NCI-H2029 treated with DMSO at 0.1 percent for 48 hours (cell line): ENCODE data around the gene PLA2G3.
A peak's percentile ranks its signal among the peaks of the same experiment; 100 is the strongest.
"Not testable (repeated sequence)": the region's sequence is repeated elsewhere in the genome, so short reads cannot be mapped to it uniquely, and the experiment has no call there.

Experiments used
- DNase-seq: peaks from one replicate; lab custom pipeline; 2025; lab: John Stamatoyannopoulos, UW

PLA2G3 gene, protein sequence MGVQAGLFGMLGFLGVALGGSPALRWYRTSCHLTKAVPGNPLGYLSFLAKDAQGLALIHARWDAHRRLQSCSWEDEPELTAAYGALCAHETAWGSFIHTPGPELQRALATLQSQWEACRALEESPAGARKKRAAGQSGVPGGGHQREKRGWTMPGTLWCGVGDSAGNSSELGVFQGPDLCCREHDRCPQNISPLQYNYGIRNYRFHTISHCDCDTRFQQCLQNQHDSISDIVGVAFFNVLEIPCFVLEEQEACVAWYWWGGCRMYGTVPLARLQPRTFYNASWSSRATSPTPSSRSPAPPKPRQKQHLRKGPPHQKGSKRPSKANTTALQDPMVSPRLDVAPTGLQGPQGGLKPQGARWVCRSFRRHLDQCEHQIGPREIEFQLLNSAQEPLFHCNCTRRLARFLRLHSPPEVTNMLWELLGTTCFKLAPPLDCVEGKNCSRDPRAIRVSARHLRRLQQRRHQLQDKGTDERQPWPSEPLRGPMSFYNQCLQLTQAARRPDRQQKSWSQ

DNA sequence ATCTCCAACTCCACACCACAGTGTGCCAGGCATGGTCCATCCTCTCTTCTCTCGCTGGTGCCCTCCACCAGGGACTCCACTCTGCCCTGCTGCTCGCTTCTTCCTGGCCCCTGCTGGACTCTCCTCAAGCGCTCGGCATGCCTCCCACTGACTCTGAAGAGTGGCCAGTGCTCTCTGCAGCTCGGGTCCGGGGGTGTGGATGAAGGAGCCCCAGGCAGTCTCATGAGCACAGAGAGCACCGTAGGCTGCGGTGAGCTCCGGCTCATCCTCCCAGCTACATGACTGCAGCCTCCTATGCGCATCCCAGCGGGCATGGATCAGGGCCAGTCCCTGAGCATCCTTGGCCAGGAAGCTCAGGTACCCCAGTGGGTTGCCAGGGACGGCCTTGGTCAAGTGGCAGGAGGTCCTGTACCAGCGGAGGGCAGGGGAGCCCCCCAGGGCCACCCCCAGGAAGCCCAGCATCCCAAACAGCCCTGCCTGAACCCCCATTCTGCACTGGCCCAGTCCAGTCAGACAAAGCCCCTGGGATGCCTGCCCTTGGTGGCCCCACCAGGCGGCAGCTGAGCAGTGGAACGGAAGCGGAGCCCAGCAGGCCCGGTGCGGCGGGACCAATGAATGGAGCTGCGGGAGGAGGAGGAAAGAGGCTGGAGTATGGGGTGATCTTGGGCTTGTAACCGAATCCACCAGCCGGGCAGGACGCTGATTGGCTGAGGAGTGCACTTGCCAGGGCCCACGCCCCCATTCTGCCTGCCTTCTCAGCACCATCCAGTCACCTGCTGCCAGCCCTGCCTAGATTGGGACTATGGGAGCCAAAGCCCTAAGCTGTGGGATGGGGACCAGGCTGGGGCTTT lies at the start of gene PLA2G3:
Gene PLA2G3, minus strand, starts transcription at position 643 of the 851 bp plus-strand sequence. Its CDS starts 154 bp downstream, at position 489.
- peak; percentile 51 for DNase-seq

DNA sequence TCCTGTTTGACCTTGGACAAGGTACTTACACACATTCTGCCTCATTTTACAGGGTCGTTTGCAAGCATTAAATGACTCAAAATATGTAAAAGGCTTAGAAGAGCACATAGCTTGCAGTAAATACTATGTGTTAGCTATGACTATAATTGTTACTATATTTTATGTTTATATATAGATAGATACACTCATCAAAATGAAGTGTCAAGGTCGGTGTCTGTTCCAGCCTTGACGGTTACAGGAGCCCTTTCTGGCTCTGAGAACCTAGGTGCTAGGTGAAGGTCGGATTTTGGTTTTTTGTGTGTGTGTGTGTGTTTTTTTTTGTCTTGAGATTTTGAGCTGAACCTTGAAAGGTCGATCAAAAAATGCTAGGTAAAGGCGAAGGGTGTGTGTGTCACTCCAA lies 47.3 kb upstream of the PLA2G3 start:
- DNase-seq: no peak

DNA sequence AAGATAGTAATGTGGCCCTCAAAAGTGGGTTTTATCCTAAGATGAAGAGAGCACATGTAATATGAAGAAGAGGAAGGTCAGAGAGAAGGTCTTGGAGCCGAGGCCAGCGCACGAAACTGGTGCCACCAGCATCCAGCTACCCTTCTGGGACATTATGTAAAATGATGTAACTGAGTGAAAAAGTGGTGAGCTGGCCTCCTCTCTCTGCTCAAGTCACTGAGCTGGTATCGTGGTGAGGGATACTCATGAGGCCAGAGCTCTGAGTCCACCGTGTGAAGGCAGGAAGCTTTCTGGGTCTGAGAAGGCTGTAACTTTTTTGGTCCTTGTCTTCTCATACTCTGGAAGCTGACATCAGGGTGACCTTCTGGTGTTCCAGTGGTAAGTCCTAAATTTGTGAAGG lies 44.7 kb upstream of the PLA2G3 start:
- no peak for DNase-seq

DNA sequence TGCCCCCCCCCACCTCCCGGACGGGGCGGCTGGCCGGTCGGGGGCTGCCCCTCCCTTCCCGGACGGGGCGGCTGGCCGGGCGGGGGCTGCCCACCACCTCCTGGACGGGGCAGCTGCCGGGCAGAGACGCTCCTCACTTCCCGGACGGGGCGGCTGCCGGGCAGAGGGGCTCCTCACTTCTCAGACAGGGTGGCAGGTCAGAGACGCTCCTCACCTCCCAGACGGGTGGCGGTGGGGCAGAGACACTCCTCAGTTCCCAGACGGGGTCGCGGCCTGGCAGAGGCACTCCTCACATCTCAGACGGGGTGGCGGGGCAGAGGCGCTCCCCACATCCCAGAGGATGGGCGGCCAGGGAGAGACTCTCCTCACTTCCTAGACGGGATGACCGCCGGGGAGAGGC lies 43.7 kb upstream of the PLA2G3 start:
- no peak for DNase-seq

DNA sequence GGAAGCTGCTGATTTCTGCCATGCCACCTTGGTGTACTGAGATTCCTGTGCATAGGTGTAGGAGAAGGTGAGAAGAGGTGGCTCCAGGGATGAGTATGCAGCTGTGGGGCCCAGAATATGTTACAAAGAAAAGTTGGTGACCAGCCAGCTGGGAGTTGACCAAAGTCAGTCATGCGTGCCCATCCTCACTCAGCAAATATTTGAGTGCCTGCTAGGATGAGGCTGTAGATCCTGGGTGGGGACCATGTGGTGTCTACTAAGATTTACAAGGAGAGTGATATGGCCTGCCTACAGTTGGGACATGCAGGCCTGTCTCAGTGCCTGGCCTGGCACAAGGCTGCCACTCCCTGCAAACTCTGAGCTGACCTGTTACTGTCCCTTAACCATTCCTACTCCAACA lies 39.0 kb upstream of the PLA2G3 start:
- peak; percentile 83 for DNase-seq

DNA sequence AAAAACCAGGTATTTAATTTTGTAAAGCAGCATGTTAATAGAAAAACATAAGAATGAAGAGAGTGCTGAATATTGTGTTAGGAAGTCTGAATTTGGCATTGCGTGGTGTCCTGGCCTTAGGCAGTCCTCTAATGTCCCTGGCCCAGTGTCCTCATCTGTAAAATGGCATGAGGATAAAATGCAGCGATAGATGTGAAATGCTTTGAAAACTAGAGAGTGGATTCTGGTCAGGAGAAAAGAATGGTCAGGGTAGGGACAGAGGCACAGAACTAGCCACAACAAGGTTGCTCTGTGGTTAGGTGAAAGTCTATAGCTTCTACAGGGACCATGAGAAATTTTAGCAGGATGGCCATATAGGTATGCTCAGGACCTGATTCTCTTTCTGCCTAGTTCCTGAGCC lies 38.6 kb upstream of the PLA2G3 start:
- DNase-seq: no peak

DNA sequence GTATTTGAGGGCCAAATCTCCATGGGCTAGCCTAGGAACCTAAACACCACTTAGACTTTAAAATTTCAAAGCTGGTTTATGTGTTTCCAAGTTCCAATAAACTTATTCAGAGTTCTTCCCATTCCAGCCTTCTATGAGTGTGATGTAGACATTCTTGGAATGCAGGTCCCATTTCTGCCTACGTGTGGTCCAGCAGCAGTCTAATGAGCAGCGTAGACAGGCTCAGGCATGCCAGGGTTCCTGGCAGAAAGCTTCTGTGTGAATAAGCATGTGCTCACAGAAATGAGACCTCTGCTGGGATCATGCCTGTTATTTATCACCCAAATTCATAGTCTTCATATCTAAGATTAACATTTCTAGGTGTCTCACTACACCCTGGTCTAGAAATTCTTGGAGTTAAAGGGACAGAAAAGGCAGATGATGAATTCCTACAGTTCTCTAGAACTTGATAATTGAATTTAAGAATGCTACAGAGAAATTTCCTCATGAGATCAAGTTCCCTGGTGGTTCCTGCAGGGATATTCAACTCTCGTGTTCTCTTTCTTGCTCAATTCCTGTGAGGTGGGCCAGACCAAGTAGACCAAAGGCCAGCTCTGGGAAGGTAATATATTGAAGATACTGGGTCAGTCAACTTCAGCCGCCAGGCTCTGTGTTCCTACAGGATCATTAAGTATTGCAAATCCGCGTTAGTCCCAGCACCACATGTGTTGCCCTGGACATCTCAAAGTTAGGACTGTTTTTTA lies 37.3 kb upstream of the PLA2G3 start:
- no peak for DNase-seq

DNA sequence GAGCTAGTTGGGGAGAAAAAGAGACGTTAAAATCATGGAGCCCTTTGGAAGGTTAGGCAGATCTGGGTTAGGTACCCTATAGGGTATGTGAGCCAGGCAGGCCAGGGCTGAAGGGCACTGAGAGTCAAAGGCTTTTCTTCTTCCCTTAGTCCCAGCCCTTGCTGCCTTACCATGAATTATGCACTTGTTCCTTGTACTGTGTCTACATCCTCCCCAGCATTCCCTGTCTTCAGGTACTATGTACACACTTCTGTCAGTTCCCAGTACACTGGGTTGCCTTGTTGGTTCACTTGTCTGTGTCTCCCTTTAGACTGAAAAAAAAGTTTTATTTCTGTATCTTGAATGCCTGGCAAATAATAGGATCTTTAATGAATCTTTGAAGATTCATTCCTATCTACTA lies 36.6 kb upstream of the PLA2G3 start:
- DNase-seq: no peak

DNA sequence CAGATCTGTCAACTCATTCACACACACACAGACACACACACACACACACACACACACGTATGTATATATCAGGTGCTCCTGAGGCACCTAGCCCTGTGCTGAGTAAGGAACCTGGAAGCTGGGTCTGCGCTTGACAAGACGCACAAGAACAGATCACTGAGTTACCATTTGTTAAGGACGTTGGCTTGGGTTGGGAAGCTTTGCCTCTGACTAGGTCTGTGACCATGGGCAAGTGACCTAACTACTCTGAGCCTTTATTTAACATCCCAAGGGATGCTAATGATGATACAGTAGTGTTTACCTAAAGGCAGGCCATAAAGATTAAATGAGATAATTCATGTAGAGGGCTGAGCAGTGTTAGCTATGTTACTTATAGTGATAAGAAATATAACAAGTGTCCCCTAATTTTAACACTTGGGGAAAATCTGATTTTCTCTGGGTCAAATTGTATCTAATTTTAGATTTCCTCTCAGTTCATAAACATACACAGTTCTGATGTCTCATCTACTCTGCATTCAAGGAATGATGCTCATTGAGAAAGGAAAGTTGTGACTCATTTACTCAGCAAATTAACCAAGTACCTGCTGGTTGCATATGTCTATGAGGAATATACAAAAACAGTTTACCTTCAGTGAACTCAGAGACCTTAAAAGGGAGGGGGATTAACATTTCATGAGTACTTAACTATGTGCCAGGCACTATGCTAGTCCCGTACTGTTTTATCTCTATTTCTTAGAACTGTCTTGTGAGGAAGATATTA lies 33.3 kb upstream of the PLA2G3 start:
- DNase-seq: no peak

DNA sequence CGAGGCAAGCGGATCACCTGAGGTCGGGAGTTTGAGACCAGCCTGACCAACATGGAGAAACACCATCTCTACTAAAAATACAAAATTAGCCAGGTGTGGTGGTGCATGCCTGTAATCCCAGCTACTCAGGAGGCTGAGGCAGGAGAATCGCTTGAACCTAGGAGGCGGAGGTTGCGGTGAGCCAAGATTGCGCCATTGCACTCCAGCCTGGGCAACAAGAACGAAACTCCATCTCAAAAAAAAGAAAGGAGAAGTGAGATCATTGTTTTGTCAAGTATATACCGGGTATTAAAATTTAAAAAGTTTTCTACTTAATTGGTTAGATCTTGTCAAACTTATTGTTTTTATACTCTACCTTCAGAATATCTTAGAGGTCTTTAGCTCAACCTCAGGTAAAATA lies 31.4 kb upstream of the PLA2G3 start:
- DNase-seq: not testable (repeated sequence)

DNA sequence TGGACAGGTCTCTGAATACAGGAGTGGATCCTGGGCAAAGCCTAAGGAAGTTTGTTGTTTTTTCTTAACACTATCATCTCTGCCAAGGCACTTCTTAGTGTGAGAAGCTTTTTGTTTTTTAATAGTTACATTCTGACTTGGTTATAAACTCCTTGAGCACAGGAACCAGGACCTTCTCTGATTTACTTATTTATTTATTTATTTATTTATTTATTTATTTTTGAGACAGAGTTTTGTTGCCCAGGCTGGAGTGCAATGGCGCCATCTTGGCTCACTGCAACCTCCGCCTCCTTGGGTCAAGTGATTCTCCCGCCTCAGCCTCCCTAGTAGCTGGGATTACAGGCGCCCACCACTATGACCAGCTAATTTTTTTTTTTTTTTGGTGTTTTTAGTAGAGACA lies 30.7 kb upstream of the PLA2G3 start:
- no peak for DNase-seq

DNA sequence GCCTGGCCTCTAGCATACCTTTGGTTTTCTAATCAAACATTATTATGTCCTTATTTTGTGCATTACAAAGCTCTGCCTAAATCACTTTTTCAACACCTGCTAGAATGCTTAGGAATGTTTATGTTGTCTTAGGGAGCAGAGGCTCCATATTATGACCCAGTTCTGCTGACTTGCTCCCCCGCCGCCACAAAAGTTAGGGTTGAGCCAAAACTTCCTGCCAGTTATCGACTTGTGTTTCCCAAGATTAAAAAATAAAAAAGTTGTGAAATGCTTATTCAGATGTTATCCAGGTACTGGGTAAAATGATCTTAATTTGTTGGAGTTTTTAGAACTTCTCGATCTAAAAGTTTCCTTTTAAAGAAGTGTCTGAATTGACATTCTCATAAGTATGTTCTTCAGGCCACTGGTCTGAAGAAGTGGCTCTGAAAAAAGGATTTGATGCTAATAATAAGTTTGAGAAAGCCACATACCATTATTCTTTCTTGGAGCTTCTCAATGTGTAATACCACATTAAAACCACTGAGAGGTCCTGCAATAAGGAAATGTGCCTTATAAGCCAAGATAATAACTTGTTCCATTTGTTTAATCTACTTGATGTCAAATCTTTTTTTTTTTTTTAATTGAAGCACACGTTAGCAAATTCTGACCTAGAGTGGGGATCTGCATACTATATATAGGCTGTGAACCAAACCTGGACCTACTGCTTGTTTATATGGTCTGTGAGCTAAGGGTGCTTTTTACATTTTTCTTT lies 21.9 kb upstream of the PLA2G3 start:
- no peak for DNase-seq

DNA sequence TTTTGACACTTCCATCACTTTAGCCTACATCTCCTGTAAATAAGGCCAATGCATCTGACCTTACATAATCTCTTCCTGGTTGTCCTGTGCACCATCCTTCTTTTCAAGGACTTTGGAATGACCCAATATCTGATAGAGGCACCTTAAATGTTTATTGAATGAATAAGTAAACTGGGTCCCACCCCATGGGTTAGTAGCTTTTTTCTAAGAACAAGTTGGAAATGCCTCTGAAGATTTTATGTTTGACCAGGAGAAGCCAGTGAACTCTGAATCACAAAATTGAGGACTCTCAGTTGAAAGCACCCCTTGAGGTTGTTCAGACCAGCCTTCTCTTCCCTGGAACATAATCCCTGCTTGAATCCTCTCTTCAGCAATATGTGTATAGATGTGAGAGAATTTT lies 21.1 kb upstream of the PLA2G3 start:
- no peak for DNase-seq

DNA sequence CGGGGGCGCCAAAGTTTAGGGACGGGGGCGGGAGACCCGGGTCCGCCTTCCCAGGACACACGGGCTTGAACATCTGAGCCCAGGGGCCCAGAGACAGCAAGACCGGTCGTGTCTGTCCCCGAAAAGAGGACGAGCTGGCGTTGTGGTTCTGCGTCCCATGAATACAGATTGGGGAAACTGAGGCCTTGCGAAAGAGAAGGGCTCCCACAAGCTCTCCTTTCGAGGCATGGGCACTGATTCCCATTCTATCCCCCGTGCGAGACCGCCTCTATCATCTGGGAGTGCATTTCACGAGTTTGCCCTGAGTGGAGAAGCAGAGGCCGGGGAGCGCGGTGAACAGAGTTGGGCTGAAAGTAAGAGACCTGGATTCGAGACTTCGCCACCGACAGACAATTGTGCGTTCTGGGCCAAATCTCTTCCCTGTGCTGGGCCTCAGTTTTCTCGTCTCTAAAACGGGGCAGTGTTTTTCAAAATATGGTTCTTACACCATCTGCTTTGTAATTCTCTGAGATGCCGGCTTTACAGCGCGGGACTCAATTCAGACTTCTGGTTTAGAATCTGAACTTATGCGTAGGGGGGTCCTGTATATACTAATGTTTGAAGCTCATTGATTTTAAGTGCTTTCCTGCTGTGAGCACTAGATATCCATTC lies 20.1 kb upstream of the PLA2G3 start:
- DNase-seq: no peak

DNA sequence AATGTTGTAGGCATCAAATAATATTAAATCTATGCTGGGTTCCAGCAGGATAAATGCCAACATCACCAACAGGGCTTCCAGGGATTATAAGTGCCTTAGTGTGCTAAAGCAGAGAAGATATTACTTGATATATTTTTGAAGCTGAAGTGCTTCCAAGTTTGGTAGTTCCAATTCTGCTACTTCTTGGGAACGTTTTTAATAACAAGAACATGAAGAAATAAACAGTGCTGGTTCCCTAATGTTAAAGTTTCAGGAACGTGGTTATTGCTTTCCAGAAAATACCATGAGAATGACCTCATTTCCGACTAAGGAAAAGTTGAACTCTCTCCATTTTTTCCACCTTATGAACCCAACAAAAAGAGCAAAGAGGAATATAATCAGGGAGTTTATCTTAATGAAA lies 15.1 kb upstream of the PLA2G3 start:
- DNase-seq: no peak

DNA sequence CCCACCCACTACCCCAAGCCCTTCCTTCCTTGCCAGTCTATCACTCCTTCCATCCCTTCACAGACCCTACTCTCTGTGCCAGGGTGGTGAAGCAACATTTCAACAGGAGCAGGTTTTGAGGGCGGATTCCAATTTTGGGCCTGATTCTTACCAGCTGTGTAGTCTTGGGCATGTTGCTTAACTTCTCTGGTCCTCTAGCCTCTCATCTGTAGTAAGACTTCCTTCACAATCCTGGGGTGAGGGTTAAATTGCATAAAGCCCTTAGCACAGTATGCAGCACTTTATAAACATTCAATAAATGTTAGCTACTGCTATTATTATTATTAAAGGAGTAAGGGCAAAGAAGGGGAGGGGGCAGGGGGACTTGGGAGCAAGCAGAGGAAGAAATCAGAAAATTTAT lies 14.7 kb upstream of the PLA2G3 start:
- DNase-seq: no peak

DNA sequence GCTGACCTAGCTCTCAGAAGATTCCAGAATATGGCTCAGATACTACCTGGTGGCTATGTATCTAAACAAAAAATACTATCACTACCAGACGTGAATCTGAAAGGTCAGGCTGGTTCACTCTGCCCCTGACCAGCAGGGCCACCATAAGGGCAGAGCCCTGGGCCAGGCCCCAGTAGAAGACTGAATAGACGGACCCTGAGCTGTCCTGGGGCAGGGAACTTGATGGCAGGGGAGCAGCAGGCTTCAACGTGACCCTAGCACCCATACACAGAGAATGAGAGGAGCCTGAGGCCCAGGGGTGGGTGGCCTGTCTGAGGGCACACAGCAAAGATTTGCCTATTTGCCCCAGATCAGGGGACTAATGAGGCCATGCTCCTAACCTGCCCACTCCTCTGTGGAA lies 13.0 kb upstream of the PLA2G3 start:
- DNase-seq: no peak

DNA sequence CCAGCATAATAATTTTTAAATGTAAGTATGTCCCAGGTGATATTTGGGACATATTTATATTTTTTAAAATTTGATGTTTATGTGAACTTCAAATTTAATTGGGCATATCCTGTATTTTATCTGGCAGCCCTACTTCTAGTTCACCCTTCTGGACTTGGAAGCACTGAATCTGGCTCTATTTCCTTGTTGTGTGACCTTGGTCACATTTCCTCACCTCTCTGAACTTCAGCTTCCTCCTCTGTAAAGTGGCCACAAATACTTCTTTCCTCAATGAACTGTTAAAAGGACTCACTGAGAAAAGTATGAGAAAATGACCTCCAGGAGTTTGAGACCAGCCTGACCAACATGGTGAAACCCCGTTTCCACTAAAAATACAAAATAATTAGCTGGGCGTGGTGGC lies 11.6 kb upstream of the PLA2G3 start:
- no peak for DNase-seq

DNA sequence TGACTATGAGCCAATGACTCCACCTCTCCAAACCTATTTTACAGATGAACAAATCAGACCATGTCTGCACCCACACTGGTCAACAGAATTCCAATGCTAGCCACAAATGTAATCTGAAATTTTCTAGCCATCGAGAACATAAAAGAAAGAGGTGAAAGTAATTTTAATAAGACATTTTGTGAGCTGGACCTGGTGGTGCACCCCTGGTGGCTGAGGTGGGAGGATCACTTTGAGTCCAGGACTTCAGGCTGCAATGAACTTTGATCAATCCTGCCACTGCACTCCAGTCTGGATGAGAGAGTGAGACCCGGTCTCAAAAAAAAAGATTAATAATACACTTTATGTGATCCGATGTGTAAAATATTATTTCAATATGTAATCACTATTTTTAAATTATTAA lies 10.3 kb upstream of the PLA2G3 start:
- no peak for DNase-seq

DNA sequence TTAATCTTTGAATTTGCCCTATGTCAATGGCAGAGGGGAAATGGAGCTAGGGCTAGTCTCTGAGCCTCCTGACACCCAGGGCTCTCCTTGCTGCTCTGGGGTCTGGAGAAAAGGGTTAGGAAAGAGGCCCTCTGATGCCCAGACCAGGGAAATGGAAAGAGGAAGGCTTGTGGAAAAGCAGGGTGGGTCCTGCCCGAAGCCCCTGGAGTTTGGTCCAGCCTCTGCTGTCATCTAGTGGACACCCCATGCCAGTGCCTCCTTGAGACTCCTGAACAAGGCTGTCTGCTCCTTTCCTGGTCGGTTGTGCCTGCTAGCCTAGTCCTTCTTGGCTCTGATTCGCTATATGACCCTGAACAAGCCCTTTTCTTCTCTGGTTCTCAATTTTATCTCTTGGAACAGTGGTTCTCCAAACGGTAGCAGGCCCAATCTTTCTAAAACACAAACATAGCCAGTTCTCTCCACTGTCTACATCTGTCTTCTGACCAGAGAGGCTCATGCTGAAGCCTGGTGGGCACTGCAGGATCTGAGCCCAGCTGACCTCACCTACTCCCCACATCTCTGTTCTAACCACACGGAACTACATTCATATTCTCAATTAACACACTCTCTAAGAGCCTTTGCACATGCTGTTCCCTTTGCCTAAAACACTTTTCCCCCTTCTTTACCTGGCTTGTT lies 8.8 kb upstream of the PLA2G3 start:
- DNase-seq: peak; percentile 34
